Activated CD8-positive, alpha-beta memory T cell treated with anti-CD3 and anti-CD28 coated beads for 1 hour (primary cell): Measurements from ENCODE around the gene LCN10.
"Not testable (repeated sequence)": the region's sequence is repeated elsewhere in the genome, so short reads cannot be mapped to it uniquely, and the experiment has no call there.

Source experiments
- DNase-seq, 2 donors: peaks; one replicate each; pipeline ENCODE4 v3.0.0-alpha.2; 2020; ENCODE audit warnings: low read depth in 1 of 2; ENCODE audit errors: extremely low read depth in 1 of 2

The LCN10 gene

GRCh38 chr9:136742591-136743391 lies at the start of gene LCN10:
Gene LCN10 (minus strand): TSS chr9:136742940. CDS start chr9:136742903, 37 bp downstream.
- DNase-seq, result no peak

GRCh38 chr9:136791516-136792276 lies 49.0 kb upstream of the LCN10 start:
- peak in 1 of 2 donors; percentile 42 for DNase-seq

DNA sequence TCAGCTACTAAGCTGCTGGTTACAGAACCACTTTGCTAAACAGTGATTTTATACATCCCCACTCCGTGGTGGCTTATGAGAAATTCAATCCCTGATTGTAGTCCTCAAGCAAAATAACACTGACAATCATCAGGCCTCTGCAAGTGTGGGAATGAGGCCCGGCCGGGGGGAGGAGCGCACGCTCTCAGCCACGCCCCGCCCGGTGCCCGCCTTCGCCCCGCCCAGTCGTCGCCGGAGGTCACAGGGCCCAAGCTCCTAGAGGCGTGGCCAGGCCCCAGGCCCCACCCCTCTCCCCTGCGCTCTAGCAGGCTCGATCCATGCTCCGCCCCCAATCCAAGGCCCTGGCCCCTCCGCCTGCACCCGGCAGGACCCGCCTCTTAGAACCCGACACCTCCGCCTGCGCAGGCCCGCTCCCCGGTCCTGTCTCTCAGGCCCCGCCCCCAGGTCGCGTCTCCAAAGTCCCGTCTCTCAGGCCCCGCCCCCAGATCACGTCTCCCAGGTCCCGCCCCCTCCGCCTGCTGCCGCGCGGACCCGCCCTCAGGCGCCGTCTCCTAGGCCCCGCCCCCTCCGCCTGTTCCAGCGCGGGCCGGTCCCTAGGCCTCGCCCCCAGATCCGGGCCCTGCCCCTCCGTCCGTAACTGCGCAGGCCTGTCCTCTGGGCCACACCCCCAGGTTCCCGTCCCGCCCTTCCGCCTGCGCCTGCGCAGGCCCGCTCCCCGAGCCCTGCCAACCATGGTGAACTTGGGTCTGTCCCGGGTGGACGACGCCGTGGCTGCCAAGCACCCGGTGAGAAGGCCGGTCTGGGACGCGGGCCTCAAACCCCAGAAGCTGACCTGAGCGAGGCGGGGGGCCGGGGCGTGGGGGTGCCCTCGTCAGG lies 48.1 kb upstream of the LCN10 start, which contains the start of gene TMEM141:
Gene TMEM141, plus strand, starts transcription at position 705 of the 876 bp plus-strand sequence. Its CDS starts 27 bp downstream, at position 732.
- peak; percentile 99 to 100 for DNase-seq

- no peak for DNase-seq
Measured at GRCh38 chr9:136789523-136789937, 46.8 kb upstream of the LCN10 start.

DNA sequence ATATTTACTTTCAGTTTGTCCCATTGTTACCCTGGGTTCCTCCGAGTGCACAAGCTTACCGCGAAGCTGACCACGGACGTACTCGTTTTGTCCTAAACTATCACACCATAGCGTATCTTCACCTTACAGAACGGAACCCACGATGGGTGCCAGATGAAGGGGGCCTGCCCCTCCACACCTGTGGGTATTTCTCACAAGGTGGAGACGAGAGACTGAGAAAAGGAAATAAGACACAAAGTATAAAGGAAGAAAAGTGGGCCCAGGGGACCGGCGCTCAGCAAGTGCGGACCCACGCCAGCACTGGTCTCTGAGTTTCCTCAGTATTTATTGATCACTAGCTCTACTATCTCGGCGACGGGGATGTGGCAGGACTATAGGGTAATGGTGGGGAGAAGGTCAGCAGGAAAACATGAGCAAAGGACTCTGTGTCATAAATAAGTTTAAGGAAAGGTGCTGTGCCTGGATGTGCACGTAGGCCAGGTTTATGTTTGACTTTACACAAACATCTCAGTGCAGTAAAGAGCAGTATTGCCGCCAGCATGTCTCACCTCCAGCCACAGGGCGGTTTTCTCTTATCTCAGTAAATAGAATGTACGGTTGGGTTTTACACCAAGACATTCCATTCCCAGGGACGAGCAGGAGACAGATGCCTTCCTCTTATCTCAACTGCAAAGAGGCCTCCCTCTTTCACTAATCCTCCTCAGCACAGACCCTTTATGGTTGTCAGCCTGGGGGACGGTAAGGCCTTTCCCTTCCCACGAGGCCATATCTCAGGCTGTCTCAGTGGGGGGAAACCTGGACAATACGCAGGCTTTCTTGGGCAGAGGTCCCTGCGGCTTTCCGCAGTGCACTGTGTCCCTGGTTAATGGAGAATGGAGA lies 46.1 kb upstream of the LCN10 start:
- DNase-seq, result not testable (repeated sequence)

DNA sequence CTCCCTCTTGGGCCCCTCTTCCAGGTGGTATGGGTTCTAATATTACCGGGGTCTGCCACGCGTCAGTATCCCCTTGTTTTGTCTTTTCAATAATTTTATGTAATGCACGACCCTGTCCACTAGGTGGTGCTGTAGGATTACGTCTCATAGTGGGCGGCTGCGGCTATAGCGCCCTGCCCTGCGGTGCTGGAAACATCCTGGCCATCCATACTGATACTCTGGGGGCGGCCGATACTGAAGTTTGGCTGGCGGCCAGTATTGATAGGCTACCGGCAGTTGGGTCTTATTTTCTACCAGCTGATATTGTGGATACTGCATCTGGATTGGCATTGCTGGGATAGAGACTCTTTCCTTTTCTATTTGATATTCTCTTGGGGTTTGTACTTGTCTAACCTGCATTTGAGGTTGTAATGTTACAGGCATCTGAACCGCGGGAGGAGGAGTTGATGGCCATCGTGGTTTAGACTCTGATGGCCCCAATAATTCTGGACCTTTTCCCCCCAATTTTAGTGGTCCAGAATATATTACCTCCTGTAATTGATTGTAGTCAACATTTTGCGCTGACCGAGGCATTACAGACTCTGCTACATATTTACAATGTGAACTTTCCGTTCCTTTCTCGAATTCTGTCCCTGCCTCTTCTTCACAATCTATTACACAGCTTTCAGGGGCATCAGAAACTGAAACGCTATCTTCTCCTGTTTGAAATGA lies 45.1 kb upstream of the LCN10 start:
- peak in 1 of 2 donors; percentile 45 for DNase-seq

DNA sequence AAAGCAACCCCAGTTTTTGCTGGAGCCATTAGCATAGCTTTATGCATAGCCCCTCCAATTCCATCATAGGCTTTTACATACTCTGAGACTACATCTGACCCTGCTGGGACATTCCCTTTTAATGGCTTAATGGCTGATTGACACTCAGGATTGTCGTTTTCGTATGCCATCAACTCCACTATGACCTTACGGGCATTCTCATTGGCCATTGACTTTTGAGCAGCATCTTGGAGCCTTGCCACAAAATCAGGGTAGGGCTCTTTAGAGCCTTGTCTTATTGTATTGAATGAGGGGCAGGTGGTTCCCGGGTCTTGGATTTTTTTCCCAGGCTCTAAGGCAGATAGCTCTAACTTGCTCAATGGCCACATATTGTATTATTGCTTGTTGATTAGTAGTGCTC lies 44.2 kb upstream of the LCN10 start:
- DNase-seq, result not testable (repeated sequence)

DNA sequence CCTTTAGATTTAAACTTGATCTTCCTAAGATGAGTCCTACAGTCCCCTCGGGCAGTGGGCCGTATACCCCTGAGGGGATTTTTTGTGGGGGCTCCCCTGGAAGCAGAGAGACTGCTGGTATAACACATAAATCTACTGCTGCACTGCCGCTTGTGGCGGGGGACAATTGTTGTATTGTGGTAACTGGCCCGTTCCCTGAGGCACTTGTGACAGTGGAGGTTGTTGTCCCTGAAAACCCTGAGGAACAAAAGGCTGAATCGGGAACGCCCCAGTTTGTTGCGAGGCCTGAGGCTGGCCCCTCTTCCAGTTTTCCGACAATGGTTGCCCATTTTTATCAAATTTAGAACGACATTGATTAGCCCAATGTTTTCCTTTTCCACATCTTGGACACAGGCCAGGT lies 43.7 kb upstream of the LCN10 start:
- DNase-seq, result no peak

- DNase-seq, result not testable (repeated sequence)
Measured at GRCh38 chr9:136785565-136786355, 43.0 kb upstream of the LCN10 start.

DNA sequence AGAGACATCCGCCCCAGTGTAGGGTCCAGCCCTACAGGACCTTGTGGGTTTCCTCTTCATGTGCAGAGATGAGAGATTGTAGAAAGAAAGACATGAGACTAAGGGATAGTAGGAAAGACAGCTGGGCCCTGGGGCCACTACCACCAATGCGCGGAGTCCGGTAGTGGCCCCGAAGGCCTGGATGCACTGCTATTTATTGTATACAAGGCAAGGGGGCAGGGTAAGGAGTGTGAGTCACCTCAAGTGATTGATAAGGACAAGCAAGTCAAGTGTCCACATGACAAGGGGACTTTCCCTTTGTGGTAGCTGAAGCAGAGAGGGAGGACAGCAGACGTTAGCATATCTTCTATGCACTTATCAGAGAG lies 42.2 kb upstream of the LCN10 start:
- no peak for DNase-seq

- no peak for DNase-seq
Measured at GRCh38 chr9:136784249-136784996, 41.7 kb upstream of the LCN10 start.

- no peak for DNase-seq
Measured at GRCh38 chr9:136782452-136782851, 39.7 kb upstream of the LCN10 start.

- no peak for DNase-seq
Measured at GRCh38 chr9:136779808-136780207, 37.1 kb upstream of the LCN10 start.

DNA sequence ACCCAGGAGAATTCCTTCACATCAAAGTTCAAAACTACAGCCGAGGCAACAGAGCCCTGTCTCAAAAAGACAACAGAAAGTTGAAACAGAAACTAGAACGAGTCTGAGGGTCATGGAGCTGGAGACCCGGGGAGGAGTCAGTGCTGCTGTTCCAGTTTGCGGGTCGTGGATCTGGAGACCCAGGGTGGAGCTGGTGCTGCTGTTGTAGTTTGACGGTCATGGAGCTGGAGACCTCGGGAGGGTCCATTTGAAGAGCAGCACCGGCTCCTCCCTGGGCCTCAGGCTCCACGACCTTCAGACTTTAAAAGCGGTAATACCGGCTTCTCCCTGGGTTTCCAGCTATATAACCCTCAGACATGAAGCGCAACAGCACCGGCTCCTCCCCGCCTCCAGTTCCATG lies 34.6 kb upstream of the LCN10 start:
- no peak for DNase-seq

GRCh38 chr9:136776947-136777346 lies 34.2 kb upstream of the LCN10 start:
- DNase-seq, result no peak

GRCh38 chr9:136775191-136775590 lies 32.5 kb upstream of the LCN10 start:
- DNase-seq, result no peak

DNA sequence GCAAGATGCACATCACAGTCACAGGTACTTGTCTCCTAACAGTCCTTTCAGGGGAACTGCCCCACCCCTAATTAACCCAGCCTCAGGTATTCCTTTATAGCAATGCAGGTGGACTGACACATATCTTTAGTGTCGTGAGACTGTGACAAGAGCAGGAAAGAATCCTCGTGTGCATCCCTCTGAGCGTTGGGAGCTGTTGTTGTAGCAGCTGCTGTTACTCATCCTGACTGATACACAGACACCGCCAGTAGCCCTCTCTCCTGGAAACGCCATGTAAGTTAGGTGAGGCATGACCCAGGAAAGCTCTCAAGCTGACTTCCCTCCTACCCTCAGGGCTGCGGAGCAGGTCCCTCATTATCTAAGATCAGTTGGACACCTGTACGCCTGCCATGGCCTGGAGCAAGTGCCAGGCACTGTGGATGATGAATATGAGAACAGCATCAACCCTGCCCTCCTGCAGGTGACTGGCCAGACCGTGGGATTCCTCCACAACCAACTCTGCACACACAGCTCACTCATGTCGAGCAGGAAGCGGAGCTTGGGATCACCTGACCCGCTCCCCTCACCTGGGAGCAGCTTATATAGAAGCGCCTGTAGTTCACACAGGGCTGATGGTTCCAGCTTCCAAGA lies 31.8 kb upstream of the LCN10 start:
- no peak for DNase-seq
